Memory B cell (primary cell): Measurements from ENCODE around the gene CALHM6.

ENCODE experiments used
- ATAC-seq: fragments of 150-1000 bp; cut with Tn5 transposase; 2 replicates; pipeline ENCODE4 v1.10.0; 2021; ENCODE audit warnings: low read depth, mild to moderate bottlenecking, moderate library complexity
- DNase-seq, 2 donors: peaks; one replicate each; pipeline ENCODE4 v3.0.0; 2022; ENCODE audit warnings: low spot score in 2 of 2
- H3K27ac Mint-ChIP-seq: one replicate; pipeline ENCODE4 v1.8.0; 2022; ENCODE audit warnings: mild to moderate bottlenecking, moderate library complexity, mixed read lengths
- H3K27me3 Mint-ChIP-seq: one replicate; pipeline ENCODE4 v1.8.0; 2022; ENCODE audit warnings: mixed read lengths
- H3K36me3 Mint-ChIP-seq: one replicate; pipeline ENCODE4 v1.8.0; 2022; ENCODE audit warnings: mild to moderate bottlenecking, mixed read lengths
- H3K4me1 Mint-ChIP-seq: one replicate; pipeline ENCODE4 v1.8.0; 2022; ENCODE audit warnings: mixed read lengths
- H3K4me3 Mint-ChIP-seq: one replicate; pipeline ENCODE4 v1.8.0; 2022; ENCODE audit warnings: mild to moderate bottlenecking, moderate library complexity, mixed read lengths
- H3K9me3 Mint-ChIP-seq: one replicate; pipeline ENCODE4 v1.8.0; 2022; ENCODE audit warnings: mixed read lengths

CALHM6 gene

GRCh38 chr6:116451916-116452315 is 9.3 kb upstream of the CALHM6 start:
- Mint-ChIP-seq H3K27me3 (no peaks in the 10 kb centered on the region), H3K9me3 (no peaks in the 10 kb centered on the region), H3K4me3 (no peak overlapping the region), H3K36me3 (peaks cover 2% of the 10 kb centered on the region), H3K4me1 (peaks cover 20% of the 10 kb centered on the region), H3K27ac (peak overlapping the region; percentile 36)
- DNase-seq (no peak), ATAC-seq (no peak)

DNA sequence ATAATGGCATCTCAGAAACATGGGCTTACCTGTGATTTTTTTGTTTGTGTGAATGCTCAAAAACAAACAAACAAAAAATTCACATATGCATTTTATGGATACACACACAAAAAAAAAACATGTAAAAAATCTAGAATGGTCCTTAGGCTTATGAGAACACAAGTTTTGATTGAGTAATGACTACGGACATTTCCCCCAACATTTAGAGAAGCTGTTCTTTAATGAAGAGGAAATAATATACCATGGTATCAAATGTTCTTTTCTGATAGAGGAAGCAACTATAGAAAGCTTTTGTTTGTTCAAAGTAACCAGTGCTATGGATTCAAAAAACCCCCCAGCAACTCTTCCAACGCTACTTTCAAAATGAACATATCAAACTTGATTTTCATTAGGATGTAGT is 8.6 kb upstream of the CALHM6 start:
- H3K9me3 Mint-ChIP-seq = no peaks in the 10 kb centered on the region
- no peak overlapping the region for H3K27ac Mint-ChIP-seq
- no peaks in the 10 kb centered on the region for H3K27me3 Mint-ChIP-seq
- H3K4me3 Mint-ChIP-seq = no peak overlapping the region
- H3K4me1 Mint-ChIP-seq = peaks cover 20% of the 10 kb centered on the region
- H3K36me3 Mint-ChIP-seq = peaks cover 2% of the 10 kb centered on the region
- ATAC-seq = no peak
- DNase-seq = no peak

DNA sequence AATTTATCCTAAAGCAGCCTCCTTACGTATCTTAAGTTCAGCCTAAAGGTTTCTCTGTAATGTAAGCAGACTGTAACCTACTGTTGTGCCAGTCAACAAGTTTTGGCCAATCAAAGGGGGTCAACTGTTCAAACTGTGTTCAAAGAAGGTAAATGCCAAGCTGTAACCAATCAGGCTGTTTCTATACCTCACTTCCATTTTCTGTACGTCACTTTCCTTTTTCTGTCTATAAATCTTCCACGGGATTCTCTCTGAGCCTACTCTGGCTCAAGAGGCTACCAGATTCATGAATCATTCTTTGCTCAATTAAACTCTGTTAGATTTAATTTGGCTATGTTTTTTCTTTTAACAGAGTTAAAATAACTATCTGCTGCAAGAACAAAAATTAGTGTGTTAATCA is 5.1 kb upstream of the CALHM6 start:
- no peak overlapping the region for H3K4me3 Mint-ChIP-seq
- H3K27me3 Mint-ChIP-seq = no peaks in the 10 kb centered on the region
- H3K4me1 Mint-ChIP-seq = peaks cover 12% of the 10 kb centered on the region
- peaks cover 2% of the 10 kb centered on the region for H3K36me3 Mint-ChIP-seq
- DNase-seq (no peak), ATAC-seq (no peak)
- H3K27ac Mint-ChIP-seq = no peak overlapping the region
- no peaks in the 10 kb centered on the region for H3K9me3 Mint-ChIP-seq

DNA sequence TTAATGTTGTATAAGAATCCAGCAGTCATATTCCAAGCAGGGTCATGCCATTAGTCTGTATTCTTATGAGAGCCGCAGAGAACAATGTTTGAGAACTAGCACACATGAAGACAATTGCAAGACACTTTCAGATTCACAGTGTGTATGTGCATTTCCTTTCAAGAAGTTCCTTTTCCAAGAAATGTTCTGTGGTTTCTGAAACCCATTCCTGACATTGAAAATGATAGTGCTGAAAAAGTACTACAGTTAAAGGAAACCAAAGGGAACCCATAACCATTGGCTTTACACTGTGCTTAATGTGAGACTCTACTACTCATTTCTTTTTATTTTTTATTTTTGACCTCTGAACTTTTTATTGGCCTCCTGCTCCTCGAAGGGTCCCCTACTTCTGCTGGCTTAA is 4.2 kb upstream of the CALHM6 start:
- Mint-ChIP-seq H3K27ac (no peak overlapping the region), H3K4me1 (peaks cover 10% of the 10 kb centered on the region), H3K27me3 (no peaks in the 10 kb centered on the region), H3K4me3 (no peak overlapping the region), H3K36me3 (peaks cover 2% of the 10 kb centered on the region), H3K9me3 (no peaks in the 10 kb centered on the region)
- DNase-seq (no peak), ATAC-seq (no peak)

GRCh38 chr6:116458264-116458663 is 2.9 kb upstream of the CALHM6 start:
- H3K36me3 Mint-ChIP-seq = peaks cover 2% of the 10 kb centered on the region
- H3K27me3 Mint-ChIP-seq = no peaks in the 10 kb centered on the region
- peaks cover 13% of the 10 kb centered on the region for H3K4me1 Mint-ChIP-seq
- DNase-seq = no peak
- H3K9me3 Mint-ChIP-seq = no peaks in the 10 kb centered on the region
- no peak overlapping the region for H3K4me3 Mint-ChIP-seq
- no peak for ATAC-seq
- H3K27ac Mint-ChIP-seq = no peak overlapping the region

GRCh38 chr6:116459927-116460326 is 1.2 kb upstream of the CALHM6 start:
- Mint-ChIP-seq H3K27me3 (no peaks in the 10 kb centered on the region), H3K4me3 (no peak overlapping the region), H3K9me3 (no peaks in the 10 kb centered on the region), H3K4me1 (peaks cover 21% of the 10 kb centered on the region), H3K27ac (no peak overlapping the region), H3K36me3 (no peaks in the 10 kb centered on the region)
- DNase-seq (no peak), ATAC-seq (no peak)

DNA sequence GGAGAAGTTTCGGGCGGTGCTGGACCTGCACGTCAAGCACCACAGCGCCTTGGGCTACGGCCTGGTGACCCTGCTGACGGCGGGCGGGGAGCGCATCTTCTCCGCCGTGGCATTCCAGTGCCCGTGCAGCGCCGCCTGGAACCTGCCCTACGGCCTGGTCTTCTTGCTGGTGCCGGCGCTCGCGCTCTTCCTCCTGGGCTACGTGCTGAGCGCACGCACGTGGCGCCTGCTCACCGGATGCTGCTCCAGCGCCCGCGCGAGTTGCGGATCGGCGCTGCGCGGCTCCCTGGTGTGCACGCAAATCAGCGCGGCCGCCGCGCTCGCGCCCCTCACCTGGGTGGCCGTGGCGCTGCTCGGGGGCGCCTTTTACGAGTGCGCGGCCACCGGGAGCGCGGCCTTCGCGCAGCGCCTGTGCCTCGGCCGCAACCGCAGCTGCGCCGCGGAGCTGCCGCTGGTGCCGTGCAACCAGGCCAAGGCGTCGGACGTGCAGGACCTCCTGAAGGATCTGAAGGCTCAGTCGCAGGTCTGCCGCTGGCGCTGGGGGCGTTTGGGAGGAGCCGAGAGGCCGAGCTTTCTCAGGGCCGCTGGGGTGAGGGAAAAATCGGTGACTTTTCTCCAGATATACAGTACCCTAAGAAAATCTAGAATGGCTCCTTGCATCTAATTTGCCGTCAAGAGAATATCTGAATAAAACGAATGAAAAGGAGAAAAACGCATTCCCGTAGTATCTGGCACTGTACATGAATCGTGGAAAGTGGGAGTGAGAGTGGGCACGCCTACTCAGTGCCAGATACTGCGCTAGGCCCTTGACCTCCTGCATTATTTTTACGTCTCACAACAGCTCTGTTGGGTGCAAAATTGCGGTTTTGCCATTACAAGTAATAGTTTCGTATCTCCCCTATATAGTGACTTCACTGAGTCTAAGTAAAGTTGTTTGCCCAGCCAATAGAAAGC is 1.0 kb downstream of the CALHM6 start:
- Mint-ChIP-seq H3K27ac (peak overlapping the region; percentile 95), H3K4me3 (peak overlapping the region; percentile 83), H3K9me3 (no peaks in the 10 kb centered on the region), H3K4me1 (peaks cover 36% of the 10 kb centered on the region), H3K27me3 (no peaks in the 10 kb centered on the region), H3K36me3 (no peaks in the 10 kb centered on the region)
- peak; percentile 49 to 64 for DNase-seq
- ATAC-seq = peak; percentile 64

DNA sequence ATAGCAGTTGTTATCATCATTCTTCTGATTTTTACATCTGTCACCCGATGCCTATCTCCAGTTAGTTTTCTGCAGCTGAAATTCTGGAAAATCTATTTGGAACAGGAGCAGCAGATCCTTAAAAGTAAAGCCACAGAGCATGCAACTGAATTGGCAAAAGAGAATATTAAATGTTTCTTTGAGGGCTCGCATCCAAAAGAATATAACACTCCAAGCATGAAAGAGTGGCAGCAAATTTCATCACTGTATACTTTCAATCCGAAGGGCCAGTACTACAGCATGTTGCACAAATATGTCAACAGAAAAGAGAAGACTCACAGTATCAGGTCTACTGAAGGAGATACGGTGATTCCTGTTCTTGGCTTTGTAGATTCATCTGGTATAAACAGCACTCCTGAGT is 2.1 kb downstream of the CALHM6 start:
- Mint-ChIP-seq H3K9me3 (no peaks in the 10 kb centered on the region), H3K4me3 (no peak overlapping the region), H3K36me3 (no peaks in the 10 kb centered on the region), H3K27ac (peak overlapping the region; percentile 95), H3K4me1 (peaks cover 42% of the 10 kb centered on the region), H3K27me3 (no peaks in the 10 kb centered on the region)
- DNase-seq = no peak
- no peak for ATAC-seq

DNA sequence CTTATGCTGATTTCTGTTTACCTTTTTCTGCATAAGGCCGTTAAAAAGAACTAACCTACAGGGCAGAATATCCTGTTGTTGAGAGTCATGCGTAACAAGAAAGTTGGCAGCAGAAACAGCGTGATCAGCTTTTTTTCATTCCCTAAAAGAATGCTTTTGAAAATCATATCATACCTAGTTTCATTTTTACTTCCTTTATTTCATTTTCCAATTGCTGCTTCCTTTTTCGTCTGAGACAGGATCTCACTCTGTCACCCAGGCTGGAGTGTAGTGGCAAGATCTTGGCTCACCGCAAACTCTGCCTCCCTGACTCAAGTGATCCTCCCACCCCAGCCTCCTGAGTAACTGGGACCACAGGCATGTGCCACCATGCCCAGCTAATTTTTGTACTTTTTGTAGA is 4.1 kb downstream of the CALHM6 start:
- peak overlapping the region; percentile 94 for H3K27ac Mint-ChIP-seq
- peak; percentile 76 for ATAC-seq
- no peaks in the 10 kb centered on the region for H3K9me3 Mint-ChIP-seq
- H3K36me3 Mint-ChIP-seq = no peaks in the 10 kb centered on the region
- DNase-seq = peak; percentile 27 to 35
- H3K4me1 Mint-ChIP-seq = peaks cover 46% of the 10 kb centered on the region
- H3K27me3 Mint-ChIP-seq = no peaks in the 10 kb centered on the region
- H3K4me3 Mint-ChIP-seq = peak overlapping the region; percentile 21

DNA sequence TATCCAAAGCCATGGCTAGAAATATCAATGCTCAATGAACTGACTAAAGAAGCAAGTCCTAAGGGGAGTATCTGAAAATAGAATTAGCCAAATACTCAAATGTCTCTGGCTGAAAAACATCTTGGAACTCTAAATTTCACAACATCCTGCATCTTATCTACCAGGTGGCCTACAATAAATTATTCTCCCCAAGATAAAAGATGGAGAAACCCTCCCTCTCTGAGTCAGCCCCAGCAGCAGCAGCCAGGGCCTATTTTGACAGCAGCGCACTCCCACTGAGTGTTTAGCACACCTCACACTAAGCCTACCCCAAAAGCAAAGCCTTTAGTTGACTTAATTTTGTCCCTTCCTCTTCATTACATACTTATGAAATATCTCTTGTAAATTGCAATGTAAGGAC is 5.9 kb downstream of the CALHM6 start:
- H3K27ac Mint-ChIP-seq = peak overlapping the region; percentile 94
- peaks cover 36% of the 10 kb centered on the region for H3K4me1 Mint-ChIP-seq
- ATAC-seq = no peak

DNA sequence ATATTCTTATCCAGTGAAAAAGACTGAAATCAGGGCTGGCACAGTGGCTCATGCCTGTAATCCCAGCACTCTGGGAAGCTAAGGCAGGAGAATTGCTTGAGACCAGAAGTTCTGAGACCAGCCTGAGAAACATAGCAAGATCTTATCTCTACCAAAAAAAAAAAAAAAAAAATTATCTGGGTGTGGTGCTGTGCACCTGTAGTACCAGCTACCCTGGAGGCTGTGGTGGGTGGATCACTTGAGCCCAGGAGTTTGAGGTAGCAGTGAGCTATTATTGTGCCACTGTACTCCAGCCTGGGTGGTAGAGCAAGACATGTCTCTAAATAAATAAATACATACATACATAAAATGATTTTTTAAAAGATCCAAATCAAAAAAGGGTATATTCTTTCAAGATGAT is 6.3 kb downstream of the CALHM6 start:
- DNase-seq (no peak), ATAC-seq (peak; percentile 32)
- H3K9me3 Mint-ChIP-seq = no peaks in the 10 kb centered on the region
- H3K27me3 Mint-ChIP-seq = no peaks in the 10 kb centered on the region
- H3K27ac Mint-ChIP-seq = peak overlapping the region; percentile 94
- H3K36me3 Mint-ChIP-seq = no peaks in the 10 kb centered on the region
- H3K4me3 Mint-ChIP-seq = no peak overlapping the region
- peaks cover 36% of the 10 kb centered on the region for H3K4me1 Mint-ChIP-seq

More for the DNA sequence above, 5.9 kb downstream of the CALHM6 start:
- no peaks in the 10 kb centered on the region for H3K36me3 Mint-ChIP-seq
- H3K9me3 Mint-ChIP-seq = no peaks in the 10 kb centered on the region
- no peak overlapping the region for H3K4me3 Mint-ChIP-seq
- H3K27me3 Mint-ChIP-seq = no peaks in the 10 kb centered on the region
- no peak for DNase-seq

DNA sequence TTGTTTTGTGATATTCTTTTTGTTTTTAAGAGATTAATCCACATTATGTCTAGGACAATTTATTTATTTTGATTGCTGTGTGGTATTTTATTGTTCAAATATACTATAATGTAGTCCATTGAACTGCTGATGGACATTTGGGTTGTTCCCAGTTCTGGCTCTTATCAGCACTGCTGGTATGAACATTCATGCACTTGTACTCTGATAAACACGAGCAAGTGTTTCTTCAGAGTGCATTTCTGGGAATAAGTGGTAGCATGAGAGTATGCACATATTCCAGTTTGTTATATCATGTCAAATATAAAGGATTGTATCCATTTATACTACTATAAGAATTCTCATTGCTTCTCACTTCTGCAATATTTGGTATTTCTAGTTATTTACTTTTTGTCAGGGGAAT is 7.1 kb downstream of the CALHM6 start:
- DNase-seq (no peak), ATAC-seq (no peak)
- Mint-ChIP-seq H3K4me1 (peaks cover 32% of the 10 kb centered on the region), H3K27ac (peak overlapping the region; percentile 13), H3K9me3 (no peaks in the 10 kb centered on the region), H3K36me3 (no peaks in the 10 kb centered on the region), H3K4me3 (no peak overlapping the region), H3K27me3 (no peaks in the 10 kb centered on the region)

GRCh38 chr6:116471531-116471930 is 10.4 kb downstream of the CALHM6 start:
- DNase-seq = no peak
- Mint-ChIP-seq H3K9me3 (no peaks in the 10 kb centered on the region), H3K4me1 (peaks cover 33% of the 10 kb centered on the region), H3K27me3 (no peaks in the 10 kb centered on the region), H3K4me3 (no peak overlapping the region), H3K27ac (no peak overlapping the region), H3K36me3 (no peaks in the 10 kb centered on the region)
- no peak for ATAC-seq

DNA sequence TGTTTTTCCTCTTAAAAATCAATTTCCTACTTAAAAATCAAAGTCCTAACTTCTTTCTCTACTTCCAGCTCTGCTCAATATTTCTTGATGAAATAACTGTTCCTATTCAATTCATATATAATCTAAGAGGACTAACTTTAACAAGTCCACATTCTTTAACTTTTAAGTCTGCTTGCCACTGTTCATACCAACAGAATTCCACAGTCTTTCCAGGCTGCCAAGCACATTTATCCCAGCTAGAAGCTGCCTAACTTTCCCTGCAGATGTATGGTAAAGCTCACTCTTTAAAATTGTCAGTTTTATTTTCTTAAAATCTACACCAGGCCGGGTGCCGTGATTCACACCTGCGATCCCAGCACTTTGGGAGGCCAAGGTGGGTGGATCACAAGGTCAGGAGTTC is 11.5 kb downstream of the CALHM6 start:
- ATAC-seq (no peak), DNase-seq (no peak)
- Mint-ChIP-seq H3K4me1 (peaks cover 29% of the 10 kb centered on the region), H3K27ac (no peak overlapping the region), H3K4me3 (no peak overlapping the region), H3K27me3 (no peaks in the 10 kb centered on the region), H3K36me3 (no peaks in the 10 kb centered on the region), H3K9me3 (peaks cover 4% of the 10 kb centered on the region)

GRCh38 chr6:116475141-116475540 is 14.0 kb downstream of the CALHM6 start:
- Mint-ChIP-seq H3K27me3 (no peaks in the 10 kb centered on the region), H3K27ac (peak overlapping the region; percentile 88), H3K9me3 (peaks cover 5% of the 10 kb centered on the region), H3K36me3 (no peaks in the 10 kb centered on the region), H3K4me3 (peak overlapping the region; percentile 86), H3K4me1 (peaks cover 22% of the 10 kb centered on the region)
- ATAC-seq = no peak
- no peak for DNase-seq
